HG02938 (cell line): ENCODE data around the gene MRGPRF.

Experiments
- ATAC-seq: cut with Tn5 transposase; IDR thresholded peaks from one replicate; pipeline ENCODE4 v1.9.1; 2021; ENCODE audit warnings: mild to moderate bottlenecking, moderate library complexity; ENCODE audit not compliant: unreplicated experiment

The MRGPRF gene

DNA sequence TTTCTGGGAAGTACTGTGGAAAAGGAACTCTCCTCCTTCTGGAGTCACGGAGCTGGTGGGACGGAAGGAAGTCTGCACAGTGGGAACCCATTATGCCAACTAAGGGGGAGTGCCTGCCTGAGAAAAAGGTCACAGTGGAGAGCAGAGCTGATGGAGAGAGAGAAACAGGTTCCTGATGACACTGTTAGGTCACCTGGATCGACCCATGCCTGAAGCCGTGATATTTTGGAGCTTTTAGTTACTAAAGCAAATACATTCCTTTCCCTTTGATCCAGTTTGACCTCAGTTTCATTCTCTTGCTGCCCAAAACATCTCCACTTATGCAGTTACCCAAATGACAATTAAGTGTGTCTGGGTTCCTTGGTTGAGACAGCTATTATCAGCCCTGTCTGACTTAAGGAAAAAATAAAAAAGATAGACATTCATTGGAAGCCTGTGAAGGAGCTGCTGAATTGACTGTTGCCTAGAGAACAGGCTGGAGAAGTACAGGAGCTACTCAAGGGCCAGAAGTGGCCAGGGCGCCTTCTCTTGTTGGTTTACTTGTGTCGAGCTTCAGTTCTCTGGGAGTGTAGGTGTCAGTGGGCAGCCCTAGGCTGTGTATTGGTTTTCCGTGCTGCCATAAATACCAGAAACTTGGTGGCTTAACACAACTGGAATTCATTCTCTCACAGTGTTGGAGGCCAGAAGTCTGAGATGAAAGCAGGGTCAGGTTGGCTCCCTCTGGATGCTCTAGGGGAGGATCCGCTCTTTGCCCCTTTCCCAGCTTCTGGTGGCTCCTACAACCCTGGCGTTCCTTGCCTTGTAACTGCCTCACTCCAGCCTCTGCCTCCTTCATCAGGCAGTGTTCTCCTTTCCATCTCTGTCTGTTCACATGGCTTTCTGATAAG is 45.9 kb downstream of the MRGPRF start:
- ATAC-seq = no peak

DNA sequence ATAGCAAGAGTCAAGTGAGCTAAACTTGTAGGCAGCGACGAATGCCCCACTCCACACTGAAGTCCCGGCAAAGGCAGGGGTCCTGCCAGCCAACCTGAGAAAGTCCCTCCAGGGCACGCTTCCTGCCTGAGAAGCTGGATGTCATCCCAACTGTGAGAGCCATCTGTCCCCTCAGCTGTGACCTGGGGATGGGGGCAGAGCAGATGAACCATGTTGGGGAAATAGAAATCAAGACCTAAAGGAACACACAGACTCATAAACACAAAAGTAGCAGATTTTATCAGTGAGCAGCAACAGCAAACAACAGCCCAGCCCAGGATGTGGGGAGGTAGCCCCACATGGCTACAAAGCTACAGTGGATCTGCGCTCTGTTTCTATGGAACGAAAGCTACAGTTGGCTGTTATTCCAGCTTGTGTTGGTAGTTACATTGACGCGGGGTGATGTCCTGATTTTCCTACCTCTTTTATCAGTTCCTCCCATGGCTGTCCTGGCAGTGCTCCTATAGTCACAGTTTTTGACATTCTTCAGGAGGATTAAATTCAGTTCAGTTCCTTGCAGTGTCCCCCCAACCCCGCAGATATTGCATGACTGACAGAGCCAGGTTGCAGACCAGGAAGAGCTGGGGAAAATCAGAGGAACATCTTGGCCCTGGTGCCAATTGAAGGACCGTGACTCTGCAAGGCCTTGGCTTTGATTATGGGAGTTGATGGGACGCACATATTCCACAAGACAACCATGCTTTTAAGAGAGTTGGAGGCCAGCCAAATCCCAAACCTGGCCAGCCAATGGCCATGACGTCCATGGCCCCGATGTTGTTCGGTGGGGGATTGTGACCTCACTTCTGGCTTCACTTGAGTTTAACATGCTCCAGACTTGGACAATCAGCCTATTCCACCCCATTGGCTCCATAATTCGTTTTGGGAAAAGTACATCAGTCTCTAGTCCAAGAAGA is 46.9 kb downstream of the MRGPRF start:
- no peak for ATAC-seq

DNA sequence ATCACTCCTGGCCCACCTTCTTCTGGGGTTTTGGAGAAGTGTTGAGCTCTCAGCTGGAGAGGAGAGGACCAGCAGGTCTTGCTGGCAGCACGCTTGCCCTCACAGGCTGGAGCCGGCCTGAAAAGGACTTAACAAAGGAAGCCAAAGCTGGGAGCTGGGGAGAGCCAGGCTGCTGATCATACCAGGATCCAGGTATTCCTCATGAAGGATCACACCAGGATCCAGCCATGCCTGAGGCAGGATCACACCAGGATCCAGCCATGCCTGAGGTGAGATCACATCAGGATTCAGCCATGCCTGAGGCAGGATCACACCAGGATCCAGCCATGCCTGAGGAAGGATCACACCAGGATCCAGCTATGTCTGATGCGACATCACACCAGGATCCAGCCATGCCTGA is 49.3 kb downstream of the MRGPRF start:
- ATAC-seq = no peak

DNA sequence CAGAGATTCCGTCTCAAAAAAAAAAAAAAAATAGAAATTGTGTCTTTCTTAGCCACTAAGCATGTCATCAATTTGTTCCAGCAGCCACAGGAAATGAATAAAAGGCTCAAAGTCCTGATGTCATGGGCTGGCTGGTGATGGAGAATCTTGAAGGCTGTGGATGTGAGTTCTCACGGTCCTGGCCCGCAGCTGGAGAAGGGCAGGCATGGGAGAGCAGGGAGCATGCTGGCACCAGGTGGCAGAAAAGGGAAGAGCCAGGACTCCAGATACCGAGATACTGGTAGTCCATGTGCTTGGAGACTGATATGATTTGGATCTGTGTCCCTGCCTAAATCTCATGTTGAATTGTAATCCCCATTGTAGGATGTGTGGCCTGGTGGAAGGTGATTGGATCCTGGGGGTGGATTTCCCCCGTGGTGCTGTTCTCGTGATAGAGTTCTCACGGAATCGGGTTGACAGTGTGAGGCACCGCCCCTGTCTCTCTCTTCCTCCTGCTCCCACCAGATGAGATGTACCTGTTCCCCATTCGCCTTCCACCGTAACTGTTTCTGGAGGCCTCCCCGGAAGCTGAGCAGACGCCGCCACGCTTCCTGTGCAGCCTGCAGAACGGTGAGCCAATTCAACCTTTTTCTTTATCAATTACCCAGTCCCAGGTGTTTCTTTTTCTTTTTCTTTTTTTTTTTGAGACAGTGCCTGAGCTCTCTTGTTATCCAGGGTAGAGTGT is 50.4 kb downstream of the MRGPRF start:
- no peak for ATAC-seq

DNA sequence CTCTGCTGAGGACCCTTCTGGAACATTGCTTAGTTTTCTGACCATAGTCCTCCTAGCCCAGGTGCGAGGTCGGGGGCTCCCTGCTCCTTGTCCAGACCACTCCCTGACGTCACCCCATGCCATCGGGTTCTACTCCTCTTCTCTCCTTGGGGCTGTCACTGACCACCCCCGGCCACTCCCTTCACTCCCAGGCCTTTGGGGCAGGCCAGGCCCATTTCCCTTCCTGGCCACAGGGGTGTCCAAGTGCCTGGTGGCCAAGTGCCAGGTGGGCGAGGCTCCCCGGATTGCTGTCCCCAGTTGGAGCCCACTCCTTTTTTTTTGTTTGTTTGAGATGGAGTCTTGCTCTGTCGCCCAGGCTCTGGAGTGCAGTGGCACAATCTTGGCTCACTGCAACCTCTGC is 51.8 kb downstream of the MRGPRF start:
- no peak for ATAC-seq

DNA sequence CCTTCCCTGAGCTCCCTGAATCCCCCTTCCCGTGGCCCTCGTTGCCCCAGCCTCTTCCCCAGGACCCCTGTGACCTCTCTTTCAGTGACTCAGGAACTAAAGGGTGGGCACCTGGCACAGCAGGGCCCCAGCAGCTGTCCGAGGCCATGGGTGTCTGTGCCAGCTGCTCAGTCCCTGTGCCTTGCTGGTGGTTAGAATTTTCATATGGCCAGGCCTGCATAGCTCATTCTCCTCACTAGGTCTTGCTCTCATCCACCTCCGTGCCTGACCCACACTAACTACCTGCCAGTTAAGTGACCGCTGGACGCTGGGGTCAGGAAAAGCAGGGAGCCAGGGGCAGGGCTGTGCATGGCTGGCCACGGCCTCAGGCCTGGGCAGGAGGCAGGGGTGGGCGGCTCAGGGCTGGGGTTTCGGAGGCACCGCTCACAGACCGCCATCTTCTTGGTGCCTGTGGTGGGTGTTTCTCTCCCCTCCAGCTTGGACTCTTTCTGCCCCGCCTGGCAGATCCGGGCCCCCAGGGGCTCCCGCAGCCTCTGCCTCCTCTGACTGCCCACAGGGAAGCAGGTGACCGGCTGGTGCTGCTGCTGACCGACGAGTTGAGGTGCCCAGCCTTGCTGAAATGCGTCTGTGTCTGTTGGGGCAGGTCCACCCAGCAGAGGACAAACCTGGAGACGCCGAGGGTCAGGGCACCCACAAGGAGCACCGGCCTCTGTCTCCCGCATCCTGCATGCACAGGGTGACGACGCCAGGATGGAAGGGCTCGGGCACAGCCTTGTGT is 52.6 kb downstream of the MRGPRF start:
- ATAC-seq = no peak

DNA sequence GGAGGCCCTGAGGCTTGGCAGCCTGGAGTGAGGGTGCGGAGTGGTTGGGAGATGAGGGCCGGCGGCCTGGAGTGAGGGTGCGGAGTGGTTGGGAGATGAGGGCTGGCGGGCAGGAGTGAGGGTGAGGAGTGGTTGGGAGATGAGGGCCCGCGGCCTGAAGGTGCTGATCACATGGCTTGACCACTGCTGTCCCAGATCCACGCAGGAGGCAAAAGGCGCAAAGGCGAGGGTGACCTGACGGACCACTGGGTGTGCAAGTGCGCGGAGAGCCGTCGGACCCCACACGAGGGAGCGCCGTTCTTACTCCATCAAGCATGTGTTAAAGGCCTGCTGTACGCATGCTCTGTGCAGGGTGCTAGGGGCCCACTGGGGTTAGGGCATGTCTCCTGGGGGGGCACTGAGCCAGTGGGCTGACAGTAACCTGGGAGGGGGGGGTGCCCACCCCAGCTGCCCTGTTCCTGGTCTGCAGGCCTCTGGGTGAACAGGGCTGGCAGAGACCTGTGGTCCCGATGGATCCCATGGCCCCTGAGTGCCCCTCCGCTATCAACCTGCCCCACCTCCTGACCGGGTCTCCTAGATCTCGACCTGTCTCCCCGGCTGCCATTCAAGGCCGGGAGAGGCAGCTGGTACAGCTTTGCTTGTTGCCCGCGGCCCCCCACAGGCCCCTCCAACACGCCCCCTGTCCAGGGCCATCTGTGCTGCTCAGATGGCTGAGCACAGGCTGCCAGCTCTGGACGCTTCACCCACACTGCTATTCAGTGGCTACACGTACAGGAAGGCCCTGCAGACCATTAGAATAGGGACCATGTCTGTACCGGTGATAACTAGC is 53.4 kb downstream of the MRGPRF start:
- no peak for ATAC-seq

DNA sequence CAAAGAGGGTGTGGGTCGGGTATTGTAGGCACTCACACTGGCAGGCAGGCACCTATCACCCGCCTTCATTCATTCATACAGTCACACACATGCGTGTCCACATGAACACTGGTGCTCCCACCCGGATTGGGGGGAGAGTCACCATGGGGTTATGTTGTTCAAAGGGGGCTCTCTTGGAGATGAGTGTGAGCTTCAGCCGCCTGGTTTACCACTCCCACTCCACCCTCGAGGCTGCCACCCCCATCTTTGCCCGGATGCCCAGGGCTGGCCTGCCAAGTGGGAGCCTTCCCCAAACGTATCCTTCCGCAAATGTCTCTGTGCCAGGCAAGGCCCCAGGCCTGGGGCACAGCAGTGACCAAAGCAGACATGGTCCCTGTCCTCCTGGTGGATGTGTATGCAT is 54.8 kb downstream of the MRGPRF start:
- no peak for ATAC-seq

DNA sequence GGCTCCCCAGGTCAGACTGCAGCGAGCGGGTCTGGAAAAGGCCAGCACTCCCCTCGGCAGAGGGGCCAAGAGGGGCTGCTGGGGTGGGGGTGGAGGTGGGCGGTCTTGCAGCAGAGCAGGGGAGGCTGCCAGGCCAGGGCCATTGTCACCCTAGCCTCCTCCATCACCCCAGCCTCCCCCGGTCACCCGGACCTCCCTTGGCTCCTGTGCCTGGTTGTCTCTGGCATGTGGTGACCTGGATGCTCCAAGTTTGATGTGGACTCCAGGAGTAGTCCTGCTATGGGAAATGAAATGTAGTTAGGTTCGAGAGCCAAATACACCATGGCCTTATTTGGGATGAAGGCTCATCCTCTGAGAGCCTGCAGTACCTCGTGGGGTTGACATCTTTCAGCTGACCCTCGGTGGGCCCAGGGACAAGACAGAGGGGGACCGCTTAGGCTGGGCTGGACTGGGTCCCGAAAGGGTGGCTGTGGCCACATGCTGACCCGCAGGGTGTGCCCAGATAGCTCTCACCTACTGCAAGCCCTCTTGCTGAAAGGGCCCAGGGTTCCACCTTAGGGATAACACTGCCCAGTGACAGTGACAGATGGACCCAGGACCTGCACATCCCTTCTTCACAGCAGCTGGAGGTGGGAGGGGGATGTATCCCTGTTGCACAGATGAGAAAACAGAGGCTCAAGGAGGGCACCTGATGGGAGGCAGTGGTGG is 56.3 kb downstream of the MRGPRF start:
- ATAC-seq = no peak

DNA sequence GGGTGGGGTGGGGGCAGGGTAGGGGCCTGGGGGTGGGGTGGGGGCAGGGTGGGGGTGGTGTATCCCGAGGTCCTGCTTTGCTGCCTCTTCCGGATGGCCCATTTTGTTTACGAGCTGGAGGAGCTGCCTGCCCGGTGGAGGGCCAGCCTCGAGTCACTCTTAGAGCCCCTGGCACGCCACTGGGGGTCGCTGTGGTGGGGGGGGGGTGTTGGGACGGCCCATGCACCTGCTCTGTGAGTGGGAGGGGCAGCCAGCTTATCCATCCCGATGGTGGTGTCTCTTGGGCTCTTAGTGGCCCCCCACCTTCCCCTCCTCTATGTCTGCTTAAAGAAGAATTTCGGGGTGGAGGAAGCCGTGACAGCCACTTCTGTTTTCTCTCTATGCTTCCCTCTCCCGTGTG is 56.9 kb downstream of the MRGPRF start:
- ATAC-seq = no peak

DNA sequence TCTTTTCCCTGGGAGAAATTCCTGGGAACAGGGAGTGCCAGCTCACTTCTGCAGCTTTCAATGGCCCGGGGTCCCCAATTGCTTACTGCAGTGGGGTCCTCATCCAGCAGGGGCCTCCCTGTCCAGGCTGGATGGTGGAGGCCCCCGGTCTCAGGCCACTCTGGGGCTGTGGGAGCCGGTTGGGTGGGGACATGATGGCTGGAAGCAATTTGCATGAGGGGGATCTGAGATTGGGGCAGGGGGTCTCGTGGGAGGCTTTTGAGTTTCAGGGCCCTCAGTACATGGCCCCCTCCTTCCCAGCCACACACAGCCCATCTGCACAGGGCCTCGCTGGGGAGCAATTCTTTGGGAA is 57.5 kb downstream of the MRGPRF start:
- ATAC-seq = no peak

DNA sequence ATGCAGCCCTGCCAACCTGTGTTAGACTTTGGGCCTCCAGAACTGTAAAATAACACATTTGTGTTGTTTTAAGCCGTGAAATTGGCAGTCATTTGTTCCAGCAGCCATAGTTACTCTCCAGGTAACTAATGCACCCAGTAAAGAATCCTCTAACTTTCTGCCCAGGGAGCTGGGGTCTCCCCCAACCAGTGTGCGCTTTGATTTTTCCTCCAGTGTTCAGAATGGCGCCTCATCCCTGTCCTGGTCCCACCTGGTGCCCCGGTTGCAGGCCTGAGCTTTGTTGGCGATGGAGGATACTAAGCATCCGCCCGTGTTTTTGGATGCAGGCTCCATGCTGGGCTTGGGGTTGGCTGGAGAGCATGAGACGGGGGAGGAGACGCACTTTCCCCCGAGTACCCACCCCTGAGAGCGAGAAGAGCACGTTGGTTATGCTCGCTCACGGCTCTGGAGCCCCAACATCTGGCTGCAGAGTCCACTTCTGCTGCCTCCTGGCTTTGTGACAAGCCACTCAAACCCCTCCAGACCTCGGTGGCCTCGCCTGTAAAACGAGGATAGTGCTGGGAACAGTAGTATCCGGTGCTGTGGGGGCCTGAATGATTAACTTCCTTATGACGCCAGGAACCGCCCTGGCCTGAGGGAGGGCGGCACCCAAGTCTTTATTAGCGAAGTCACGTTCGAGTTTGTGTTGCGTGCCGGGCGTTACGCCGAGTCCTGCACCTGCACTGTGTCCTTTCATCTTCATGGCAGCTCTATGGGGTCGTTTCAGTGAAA is 58.0 kb downstream of the MRGPRF start:
- ATAC-seq = no peak
